ENCODE data around the gene ITIH3.

The ITIH3 gene

GRCh38 chr3:52827866-52828376 lies 33.3 kb downstream of the ITIH3 start:
- DNase-seq, result no peak

- DNase-seq, result no peak
Observed at GRCh38 chr3:52829482-52829881, 34.9 kb downstream of the ITIH3 start.

GRCh38 chr3:52829906-52830463 lies 35.4 kb downstream of the ITIH3 start:
- no peak for DNase-seq

GRCh38 chr3:52830535-52831258 lies 36.1 kb downstream of the ITIH3 start, which contains the start of gene ITIH4:
Gene ITIH4 (minus strand): TSS chr3:52830672. CDS start chr3:52830642, 30 bp downstream.
- peak; percentile 36 for DNase-seq

DNA sequence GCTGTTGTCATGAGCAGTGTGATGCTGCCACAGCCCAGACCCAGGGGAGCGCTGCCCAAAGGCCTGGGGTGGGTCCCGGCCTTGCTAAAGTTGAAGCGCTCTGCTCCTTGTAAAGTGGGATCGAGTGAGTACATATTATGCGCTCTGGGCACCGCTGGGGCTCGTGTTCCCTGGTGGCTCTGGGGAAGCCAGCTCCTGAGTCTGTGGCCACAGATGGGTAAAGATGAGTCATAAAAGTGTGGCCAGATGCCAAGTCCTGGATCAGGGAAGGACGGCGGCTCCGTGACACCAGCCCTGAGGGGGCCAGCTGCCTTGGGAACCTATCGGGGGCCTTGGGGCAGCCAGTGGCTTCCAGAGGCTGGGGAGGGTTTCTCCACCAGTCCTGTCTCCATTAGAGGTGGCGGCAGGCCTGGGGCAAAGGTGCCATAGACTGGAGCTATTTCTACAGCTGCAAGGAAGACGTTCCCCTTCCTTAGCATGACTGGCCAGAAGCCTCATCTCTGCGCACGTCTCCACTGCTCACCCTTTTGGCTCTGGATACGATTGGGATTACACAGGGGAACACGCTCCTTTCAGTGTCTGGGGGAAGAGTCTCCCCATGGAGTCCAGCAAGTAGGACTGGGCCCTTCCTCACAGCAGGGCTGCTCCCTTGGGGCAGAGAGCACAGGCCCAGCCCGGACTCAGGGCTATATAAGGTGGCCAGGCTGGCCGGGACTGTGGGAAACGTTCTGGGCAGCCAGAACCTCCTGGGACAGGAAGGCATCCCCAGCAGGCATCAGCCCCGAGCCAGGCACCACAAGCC lies 37.1 kb downstream of the ITIH3 start:
- peak; percentile 46 for DNase-seq

DNA sequence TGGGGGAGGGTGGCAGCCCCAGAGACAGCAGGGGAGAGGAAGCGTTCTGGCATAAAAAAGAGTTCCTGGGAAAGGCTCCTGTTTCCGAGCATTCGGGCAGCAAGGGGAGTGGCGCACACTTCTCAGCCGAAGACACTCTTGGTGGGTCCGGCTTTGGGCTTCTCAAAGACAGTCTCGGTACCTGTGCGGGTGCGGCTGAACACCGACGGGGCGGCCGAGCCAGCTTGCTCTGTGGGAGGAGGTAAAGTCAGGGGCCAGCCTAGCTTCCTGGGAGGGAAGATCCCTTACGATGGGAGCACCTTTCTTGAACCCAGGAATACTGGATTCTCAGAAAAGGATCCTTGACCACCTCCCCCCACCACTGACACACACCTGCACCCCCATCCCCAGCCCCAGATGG lies 38.6 kb downstream of the ITIH3 start:
- DNase-seq, result no peak

- no peak for DNase-seq
Observed at GRCh38 chr3:52834871-52835501, 40.4 kb downstream of the ITIH3 start, which contains the start of gene MUSTN1. Gene MUSTN1 (minus strand): TSS chr3:52835019. CDS start chr3:52834948, 71 bp downstream.

GRCh38 chr3:52835766-52836470 lies 41.3 kb downstream of the ITIH3 start:
- DNase-seq, result no peak

- DNase-seq, result no peak
Observed at GRCh38 chr3:52836471-52836845, 41.9 kb downstream of the ITIH3 start.

- DNase-seq, result no peak
Observed at GRCh38 chr3:52836986-52837385, 42.4 kb downstream of the ITIH3 start.

GRCh38 chr3:52838561-52839267 lies 44.1 kb downstream of the ITIH3 start:
- no peak for DNase-seq

- no peak for DNase-seq
Observed at GRCh38 chr3:52839268-52839575, 44.6 kb downstream of the ITIH3 start.

DNA sequence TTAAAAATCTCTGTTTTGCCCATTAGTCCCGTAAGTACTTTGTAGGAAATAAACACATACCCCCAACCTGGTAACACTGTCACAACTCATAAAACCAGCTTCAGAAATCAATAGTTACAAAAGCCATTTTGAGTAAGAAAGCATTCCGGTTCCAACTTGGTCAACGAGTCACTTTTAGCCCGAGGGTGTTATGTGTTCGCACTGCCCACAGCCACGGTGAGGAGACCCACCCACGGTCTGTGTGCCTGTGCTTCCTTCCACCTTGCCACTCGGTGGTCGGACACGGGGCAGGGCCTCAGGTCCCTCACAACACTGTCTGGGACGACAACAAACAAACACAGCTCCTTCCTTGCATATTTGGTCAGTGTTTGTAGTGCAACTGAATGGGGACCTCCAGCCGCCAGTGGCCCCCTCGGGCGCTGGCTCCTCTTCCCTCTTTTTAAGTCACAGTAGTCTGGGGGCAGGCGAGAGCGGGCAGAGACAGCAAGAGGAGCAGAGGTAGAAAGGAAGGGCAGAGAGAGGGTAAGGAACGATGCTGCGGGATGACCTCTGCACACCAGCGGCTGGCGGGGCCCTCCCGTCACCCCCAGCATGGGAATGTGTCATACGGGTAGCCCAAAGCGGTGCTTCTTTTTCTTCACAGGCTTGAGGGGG lies 45.4 kb downstream of the ITIH3 start:
- DNase-seq, result no peak

- DNase-seq, result no peak
Observed at GRCh38 chr3:52841211-52841980, 46.8 kb downstream of the ITIH3 start.

DNA sequence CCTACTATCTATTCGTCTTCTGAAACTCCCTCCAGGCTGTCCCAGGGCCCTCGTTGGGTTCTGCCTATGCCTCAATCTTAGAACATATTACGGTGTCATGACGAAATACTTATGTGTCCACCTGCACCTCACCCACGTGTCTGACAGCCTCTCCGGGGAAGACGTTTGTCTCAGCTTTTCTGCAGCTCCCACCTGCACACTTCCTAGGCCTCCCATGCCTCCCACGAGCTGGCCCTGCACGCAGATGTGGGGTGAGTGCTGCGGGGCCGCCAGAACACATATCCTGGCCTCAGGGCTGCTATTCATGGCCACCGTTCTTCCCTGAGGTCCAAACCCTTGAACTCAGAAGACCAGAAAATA lies 47.4 kb downstream of the ITIH3 start:
- no peak for DNase-seq

- DNase-seq, result no peak
Observed at GRCh38 chr3:52842424-52842823, 47.8 kb downstream of the ITIH3 start.

DNA sequence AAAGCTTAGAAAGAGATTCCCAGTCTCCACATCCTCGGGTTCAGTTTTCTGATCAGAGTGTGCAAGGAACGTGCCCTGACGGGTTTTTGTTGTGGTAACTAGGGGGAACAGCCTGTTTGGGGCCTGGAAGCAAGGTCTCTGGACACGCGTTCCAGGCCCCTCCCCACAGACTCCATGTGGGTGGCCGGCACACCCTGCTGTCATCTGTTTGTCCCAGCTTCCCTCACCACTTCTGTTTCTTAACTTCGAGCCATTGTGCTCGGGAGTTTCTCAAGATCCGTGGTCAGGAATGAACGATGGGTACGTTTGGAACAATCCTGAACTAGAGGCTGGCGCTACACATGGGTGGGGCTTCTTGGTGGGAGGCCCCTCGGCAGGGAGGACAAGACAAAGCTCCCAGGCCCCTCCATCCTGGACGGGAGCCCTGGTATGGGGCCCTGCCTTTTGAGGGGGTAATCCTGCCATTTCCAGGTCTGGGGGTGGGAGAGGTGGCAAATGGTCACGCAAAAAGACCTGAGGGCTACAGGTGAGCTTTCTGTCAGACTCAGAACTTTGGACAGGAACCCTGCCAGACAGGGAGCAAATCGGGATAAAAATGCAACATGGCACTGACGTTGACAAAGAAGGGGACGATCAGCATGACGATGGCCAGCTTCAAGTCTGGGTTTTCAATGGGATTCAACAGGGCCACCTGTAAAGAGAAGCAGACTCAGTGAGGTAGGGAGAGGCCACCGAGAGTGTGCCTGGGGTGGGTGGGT lies 48.7 kb downstream of the ITIH3 start:
- no peak for DNase-seq

- DNase-seq, result no peak
Observed at GRCh38 chr3:52843881-52844280, 49.3 kb downstream of the ITIH3 start.

DNA sequence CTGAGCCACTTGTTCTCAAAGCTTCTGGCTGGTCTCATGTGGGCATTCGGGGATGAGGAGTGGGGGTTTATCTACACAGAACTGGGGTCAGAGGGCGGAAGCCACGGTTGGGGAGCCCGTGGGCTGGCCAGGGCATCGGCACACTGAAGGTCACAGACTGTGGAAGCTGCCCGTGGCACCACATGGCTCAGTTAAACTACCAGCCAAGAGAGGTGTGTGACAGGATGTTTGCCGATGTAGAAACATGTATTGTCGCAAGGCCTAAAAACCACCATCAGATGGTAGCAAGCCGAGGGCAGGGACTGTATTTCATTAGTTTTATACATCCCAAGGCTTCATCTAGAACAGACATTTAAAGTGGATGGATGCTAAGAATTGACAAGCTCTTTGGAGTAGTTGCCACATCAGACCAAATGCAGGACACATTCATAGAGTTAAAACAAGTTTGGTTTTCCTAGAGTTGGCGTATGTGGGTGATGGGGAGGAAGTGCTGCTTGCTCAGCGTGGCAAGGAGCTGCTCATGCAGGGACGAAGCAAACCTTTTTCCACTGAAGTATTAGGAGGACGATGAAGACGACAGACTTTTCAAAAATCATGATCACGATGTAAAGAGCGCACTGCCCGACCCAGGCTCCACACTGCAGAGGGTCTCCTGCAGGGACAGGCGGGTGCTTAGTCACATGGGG lies 49.8 kb downstream of the ITIH3 start:
- DNase-seq, result no peak

Data from hematopoietic multipotent progenitor cell treated with erythropoietin and hydrocortisone succinate and interleukin-3 and kit ligand, for 4 days (in vitro differentiated cells).